GM18867 (cell line): ENCODE results near the gene HOXC11.

Experiments used
- ATAC-seq: cut with Tn5 transposase; IDR thresholded peaks from one replicate; pipeline ENCODE4 v1.9.1; 2021; ENCODE audit warnings: mild to moderate bottlenecking, moderate library complexity; ENCODE audit not compliant: unreplicated experiment

HOXC11 gene

GRCh38 chr12:53972152-53972702 is 699 bp upstream of the HOXC11 start:
- ATAC-seq: no peak

- ATAC-seq: no peak
Measured at GRCh38 chr12:53973236-53974042, 513 bp downstream of the HOXC11 start.

- ATAC-seq: no peak
Measured at GRCh38 chr12:53974084-53975063, 1.4 kb downstream of the HOXC11 start, which contains the start of gene HOTAIR. Gene HOTAIR, minus strand, starts transcription at chr12:53974954.

- no peak for ATAC-seq
Measured at GRCh38 chr12:53975064-53975471, 2.1 kb downstream of the HOXC11 start.

- no peak for ATAC-seq
Measured at GRCh38 chr12:53975479-53976152, 2.7 kb downstream of the HOXC11 start.

- no peak for ATAC-seq
Measured at GRCh38 chr12:53976172-53976822, 3.4 kb downstream of the HOXC11 start.

GRCh38 chr12:53976823-53977595 is 4.1 kb downstream of the HOXC11 start:
- no peak for ATAC-seq

GRCh38 chr12:53977596-53978445 is 4.9 kb downstream of the HOXC11 start:
- ATAC-seq: no peak

- ATAC-seq: no peak
Measured at GRCh38 chr12:53978477-53979356, 5.8 kb downstream of the HOXC11 start.

GRCh38 chr12:53980104-53980801 is 7.3 kb downstream of the HOXC11 start:
- ATAC-seq: no peak

- ATAC-seq: no peak
Measured at GRCh38 chr12:53980802-53981496, 8.0 kb downstream of the HOXC11 start.

- no peak for ATAC-seq
Measured at GRCh38 chr12:53981634-53982565, 9.0 kb downstream of the HOXC11 start.

GRCh38 chr12:53982648-53983567 is 10.0 kb downstream of the HOXC11 start:
- ATAC-seq: no peak

- ATAC-seq: no peak
Measured at GRCh38 chr12:53983568-53983949, 10.6 kb downstream of the HOXC11 start.
